HG03135 (cell line): ENCODE data around the gene ARAF.
"Not testable (repeated sequence)": the region's sequence is repeated elsewhere in the genome, so short reads cannot be mapped to it uniquely, and the experiment has no call there.

ENCODE experiments used
- ATAC-seq: cut with Tn5 transposase; IDR thresholded peaks from one replicate; pipeline ENCODE4 v1.9.1; 2021; ENCODE audit warnings: mild to moderate bottlenecking, moderate library complexity; ENCODE audit not compliant: unreplicated experiment

The ARAF gene

GRCh38 chrX:47584714-47585113, 23.7 kb downstream of the ARAF start:
- no peak for ATAC-seq

DNA sequence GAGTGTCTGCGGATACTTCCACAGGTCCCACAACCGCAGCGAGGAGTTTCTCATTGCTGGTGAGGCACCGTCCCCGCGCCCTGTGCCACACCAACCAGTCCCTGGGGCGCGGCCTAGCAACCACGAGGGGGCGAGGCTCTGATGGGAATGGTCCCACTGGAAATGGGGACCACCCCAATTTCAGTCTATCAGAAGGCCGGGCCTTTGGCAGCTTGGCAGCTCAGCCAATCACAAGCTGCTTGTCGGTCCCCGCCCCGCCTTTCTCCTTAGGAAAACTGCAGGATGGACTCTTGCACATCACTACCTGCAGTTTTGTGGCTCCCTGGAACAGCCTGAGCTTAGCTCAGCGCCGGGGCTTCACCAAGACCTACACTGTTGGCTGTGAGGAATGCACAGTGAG, 24.3 kb downstream of the ARAF start:
- ATAC-seq: no peak

GRCh38 chrX:47586043-47586787, 25.2 kb downstream of the ARAF start:
- ATAC-seq: no peak

- no peak for ATAC-seq
These were observed 26.3 kb downstream of the ARAF start for GRCh38 chrX:47587091-47587891.

GRCh38 chrX:47587906-47588735, 27.1 kb downstream of the ARAF start:
- no peak for ATAC-seq

GRCh38 chrX:47590984-47591383, 30.0 kb downstream of the ARAF start:
- no peak for ATAC-seq

- no peak for ATAC-seq
These were observed 32.5 kb downstream of the ARAF start for GRCh38 chrX:47593522-47593921.

GRCh38 chrX:47595716-47596251, 34.8 kb downstream of the ARAF start:
- no peak for ATAC-seq

DNA sequence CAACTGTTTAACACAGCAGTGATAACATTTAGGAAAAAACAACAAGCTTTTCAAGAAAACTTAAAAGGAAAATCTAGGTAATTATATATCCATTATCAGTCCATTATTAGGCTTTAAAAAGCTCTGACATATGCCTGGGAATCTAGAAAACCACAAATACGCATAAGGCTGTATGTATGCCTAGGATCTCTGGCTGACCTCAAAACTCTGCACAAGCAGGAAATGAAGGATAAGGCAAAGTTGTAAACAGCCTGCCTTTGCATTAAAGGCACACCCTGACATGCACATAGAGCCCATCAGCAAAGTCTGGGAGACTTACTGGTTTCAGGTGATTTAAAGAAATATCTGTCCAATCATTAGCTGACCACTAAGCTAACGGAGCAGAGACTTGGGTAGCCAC, 35.3 kb downstream of the ARAF start:
- no peak for ATAC-seq

- ATAC-seq: no peak
These were observed 36.2 kb downstream of the ARAF start for GRCh38 chrX:47597222-47597621.

DNA sequence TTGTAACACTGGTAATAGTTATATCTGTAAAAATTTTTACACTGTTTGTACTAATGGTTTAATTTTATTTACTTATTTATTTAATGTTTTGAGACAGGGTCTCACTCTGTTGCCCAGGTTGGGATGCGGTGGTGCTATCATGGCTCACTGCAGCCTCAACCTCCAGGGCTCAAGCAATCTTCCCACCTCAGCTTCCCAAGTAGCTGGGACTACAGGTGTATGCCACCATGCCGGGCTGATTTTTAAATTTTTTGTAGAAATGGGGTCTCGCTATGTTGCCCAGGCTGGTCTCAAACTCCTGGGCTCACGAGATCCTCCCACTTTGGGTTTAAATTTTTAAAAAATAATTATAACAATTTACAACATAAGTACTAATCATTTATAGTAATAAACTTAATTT, 42.1 kb downstream of the ARAF start:
- ATAC-seq: not testable (repeated sequence)

GRCh38 chrX:47605024-47605423, 44.0 kb downstream of the ARAF start:
- no peak for ATAC-seq

- no peak for ATAC-seq
These were observed 46.1 kb downstream of the ARAF start for GRCh38 chrX:47607091-47607490.

DNA sequence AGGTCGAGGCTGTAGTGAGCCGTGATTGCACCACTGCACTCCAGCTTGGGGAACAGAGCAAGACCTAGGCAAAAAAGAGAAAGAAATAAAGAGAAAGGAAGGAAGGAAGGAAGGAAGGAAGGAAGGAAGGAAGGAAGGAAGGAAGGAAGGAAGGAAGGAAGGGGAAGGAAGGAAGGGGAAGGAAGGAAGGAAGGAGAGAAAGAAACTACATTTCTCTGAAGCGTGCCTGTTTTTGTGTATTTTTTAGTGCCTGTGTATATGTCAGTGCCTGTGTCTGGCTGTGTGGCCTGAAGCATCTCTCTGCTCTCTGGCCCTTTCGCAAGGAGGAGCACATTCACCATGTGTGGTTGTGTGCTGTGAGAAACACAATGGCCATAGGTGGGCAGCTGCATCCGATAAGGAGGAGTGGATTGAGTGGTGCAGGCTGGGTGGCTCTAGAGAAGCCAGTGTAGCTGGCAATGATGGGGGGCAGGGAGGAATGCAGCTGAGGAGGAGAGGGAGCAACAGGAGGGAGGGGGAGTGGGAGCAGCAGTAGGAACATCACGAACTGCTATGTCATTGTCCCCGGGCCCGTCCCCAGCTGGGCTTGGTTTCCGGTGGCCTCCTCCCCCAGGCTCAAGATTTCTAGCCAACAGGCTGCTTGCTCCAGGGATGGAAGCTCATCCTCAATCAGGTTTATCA, 47.3 kb downstream of the ARAF start:
- no peak for ATAC-seq

- ATAC-seq: no peak
These were observed 49.5 kb downstream of the ARAF start for GRCh38 chrX:47610511-47610910.

DNA sequence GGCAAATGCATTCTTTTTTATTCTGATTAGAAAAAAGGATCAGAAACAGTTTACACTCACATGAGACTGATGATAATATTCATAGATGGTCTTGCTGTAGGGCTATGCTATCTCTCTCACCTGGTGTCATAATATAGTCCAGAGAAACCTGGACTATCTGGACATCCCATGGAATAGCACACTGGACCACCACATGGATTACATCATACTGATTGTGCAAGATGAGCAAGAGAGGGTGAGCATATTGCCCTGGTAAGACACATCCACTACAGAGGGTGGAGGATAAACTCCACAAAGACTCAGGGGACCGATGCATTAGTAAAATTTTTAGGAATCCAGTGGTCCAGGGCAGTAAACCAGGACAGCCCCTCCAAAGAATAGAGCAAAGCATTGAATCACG, 50.5 kb downstream of the ARAF start:
- no peak for ATAC-seq

- ATAC-seq: no peak
These were observed 50.9 kb downstream of the ARAF start for GRCh38 chrX:47611926-47612325.

GRCh38 chrX:47612418-47612817, 51.4 kb downstream of the ARAF start:
- no peak for ATAC-seq

- ATAC-seq: no peak
These were observed 52.1 kb downstream of the ARAF start for GRCh38 chrX:47613082-47613481.

- no peak for ATAC-seq
These were observed 53.6 kb downstream of the ARAF start for GRCh38 chrX:47614618-47615017.
